SK-N-SH (cell line): ENCODE measurements around the gene GARNL3. TPM values are rescaled to one million over a fixed set of nuclear protein-coding genes. Genes with fewer than 3 reads are reported as not detected.

Experiments used
- CTCF ChIA-PET: fragments of 300-600, 350-600 bp; formaldehyde crosslinking; extraction: SDS; loops from one replicate; lab custom pipeline; 2021; lab: Yijun Ruan, JAX
- POLR2A ChIA-PET: fragments of 350-600 bp; sonication (Branson Sonifier 250); formaldehyde crosslinking; extraction: SDS; loops from one replicate; lab custom pipeline; 2020; ENCODE audit warnings: antibody characterized with exemption, inconsistent platforms; lab: Yijun Ruan, JAX
- DNase-seq: peaks from one replicate; pipeline ENCODE4 v3.0.0; 2012
- H2AFZ ChIP-seq: fragments of 200-600 bp; sonication (generic); 2 replicates; pipeline ENCODE4 v1.8.1; 2016; ENCODE audit warnings: antibody characterized with exemption, mild to moderate bottlenecking, low read depth
- H3F3A ChIP-seq: fragments of 200-600 bp; sonication (generic); replicated peaks from 2 replicates; pipeline ENCODE3; 2016; ENCODE audit warnings: antibody characterized with exemption, mild to moderate bottlenecking; ENCODE audit not compliant: insufficient read depth
- H3K27ac ChIP-seq, 2 experiments: fragments of 200-500 bp in 1 of 2; fragments of 200-600 bp in 1 of 2; sonication (Bioruptor generic) in 1 of 2; sonication (generic), shearing (Covaris generic) in 1 of 2; 2 replicates each; pipeline versions ENCODE4 v1.5.1 to v1.6.1; 2014 to 2016; ENCODE audit warnings: low read depth in 2 of 2, inconsistent platforms in 1 of 2, low read length in 1 of 2, mild to moderate bottlenecking in 1 of 2, mixed read lengths in 1 of 2
- H3K27me3 ChIP-seq: fragments of 200-600 bp; sonication (generic), shearing (Covaris generic); 2 replicates; pipeline ENCODE4 v1.6.1; 2016; ENCODE audit warnings: mixed run types; ENCODE audit not compliant: insufficient read depth
- H3K36me3 ChIP-seq, 2 experiments: fragments of 200-500 bp in 1 of 2; fragments of 200-600 bp in 1 of 2; sonication (Bioruptor generic) in 1 of 2; sonication (generic) in 1 of 2; replicated peaks in 1 of 2; 2 replicates each; pipeline versions ENCODE3 to v1.5.1; 2014 to 2016; ENCODE audit warnings: low read length in 1 of 2, mild to moderate bottlenecking in 1 of 2; ENCODE audit not compliant: insufficient read depth in 2 of 2, control insufficient read depth in 1 of 2
- H3K4me1 ChIP-seq, 2 experiments: fragments of 200-500 bp in 1 of 2; fragments of 200-600 bp in 1 of 2; sonication (Bioruptor generic) in 1 of 2; sonication (generic), shearing (Covaris generic) in 1 of 2; 2 replicates each; pipeline versions ENCODE4 v1.5.1 to v1.6.1; 2014 to 2016; ENCODE audit warnings: low read depth in 1 of 2, low read length in 1 of 2, mixed run types in 1 of 2; ENCODE audit not compliant: insufficient read depth in 2 of 2, control insufficient read depth in 1 of 2
- H3K4me2 ChIP-seq: fragments of 200-600 bp; sonication (generic), shearing (Covaris generic); 2 replicates; pipeline ENCODE4 v1.6.1; 2017; ENCODE audit warnings: mixed run types
- H3K4me3 ChIP-seq, 2 experiments: fragments of 200-500 bp in 1 of 2; fragments of 200-600 bp in 1 of 2; sonication (Bioruptor generic) in 1 of 2; sonication (generic), shearing (Covaris generic) in 1 of 2; 2 replicates each; pipeline versions ENCODE4 v1.5.1 to v1.8.1; 2014 to 2016; ENCODE audit warnings: low read depth in 2 of 2, inconsistent platforms in 1 of 2, low read length in 1 of 2, mild to moderate bottlenecking in 1 of 2, mixed read lengths in 1 of 2, moderate library complexity in 1 of 2
- H3K79me2 ChIP-seq: fragments of 200-600 bp; sonication (generic); 2 replicates; pipeline ENCODE4 v1.8.1; 2017; ENCODE audit warnings: mild to moderate bottlenecking; ENCODE audit not compliant: insufficient read depth
- H3K9ac ChIP-seq: fragments of 200-600 bp; sonication (generic); 2 replicates; pipeline ENCODE4 v1.6.1; 2017; ENCODE audit warnings: mixed run types
- H3K9me2 ChIP-seq: fragments of 200-600 bp; sonication (generic); 2 replicates; pipeline ENCODE4 v1.6.1; 2017; ENCODE audit warnings: mixed run types
- H3K9me3 ChIP-seq: fragments of 200-600 bp; sonication (generic); 2 replicates; pipeline ENCODE4 v1.6.1; 2017; ENCODE audit warnings: mixed run types, mild to moderate bottlenecking, moderate library complexity
- H4K20me1 ChIP-seq: fragments of 200-600 bp; sonication (generic); 2 replicates; pipeline ENCODE4 v1.6.1; 2017; ENCODE audit warnings: mild to moderate bottlenecking, mixed run types; ENCODE audit not compliant: insufficient read depth
- CHD2 ChIP-seq: fragments of 150-350 bp; IDR thresholded peaks from 2 replicates; pipeline ENCODE4 v1.6.1; 2018; ENCODE audit warnings: low read length; ENCODE audit not compliant: partially characterized antibody
- EP300 ChIP-seq, 2 experiments: IDR thresholded peaks; 2 replicates each; pipeline versions ENCODE4 v1.4.0 to v1.6.1; 2012; ENCODE audit warnings: borderline replicate concordance in 1 of 2, low read depth in 1 of 2, low read length in 1 of 2
- EZH2phosphoT487 ChIP-seq: fragments of 200-600 bp; sonication (generic); IDR thresholded peaks from 2 replicates; pipeline ENCODE4 v1.6.1; 2017; ENCODE audit warnings: low read depth, mixed run types, mild to moderate bottlenecking, antibody characterized with exemption, moderate library complexity, borderline replicate concordance
- FOXM1 ChIP-seq: IDR thresholded peaks from 2 replicates; pipeline ENCODE4 v1.4.0; 2012; ENCODE audit warnings: low read depth, mild to moderate bottlenecking
- GABPA ChIP-seq: IDR thresholded peaks from 2 replicates; pipeline ENCODE4 v1.4.0; 2012; ENCODE audit warnings: low read depth, mild to moderate bottlenecking
- JUND ChIP-seq: IDR thresholded peaks from 2 replicates; pipeline ENCODE4 v1.4.0; 2012
- MXI1 ChIP-seq: IDR thresholded peaks from 2 replicates; pipeline ENCODE4 v1.6.1; 2012; ENCODE audit warnings: mild to moderate bottlenecking, low read depth, low read length, improper control_type of control experiment
- NFIC ChIP-seq: IDR thresholded peaks from 2 replicates; pipeline ENCODE4 v1.4.0; 2012; ENCODE audit warnings: borderline replicate concordance
- NRF1 ChIP-seq: IDR thresholded peaks from 2 replicates; pipeline ENCODE4 v1.6.1; 2012; ENCODE audit warnings: low read depth, mild to moderate bottlenecking, low read length
- RAD21 ChIP-seq: IDR thresholded peaks from 2 replicates; pipeline ENCODE4 v1.6.1; 2012; ENCODE audit warnings: mild to moderate bottlenecking, low read length
- RFX5 ChIP-seq: IDR thresholded peaks from 2 replicates; pipeline ENCODE4 v1.6.1; 2012; ENCODE audit warnings: mild to moderate bottlenecking, improper control_type of control experiment, low read length
- RXRA ChIP-seq: IDR thresholded peaks from 2 replicates; pipeline ENCODE4 v1.4.0; 2012; ENCODE audit warnings: low read depth, mild to moderate bottlenecking, borderline replicate concordance
- TCF12 ChIP-seq: IDR thresholded peaks from 2 replicates; pipeline ENCODE4 v1.4.0; 2012
- WGBS: methylation state at CpG from one replicate; pipeline ENCODE4 v1.1.6; 2017; ENCODE audit warnings: low lambda C conversion rate; 5-methylcytosine and 5-hydroxymethylcytosine counted together
- polyA plus RNA-seq, 3 experiments: library from polyadenylated mRNA; depleted of rRNA; stranded (reverse); fragments of >200 nt; gene quantifications; 2 replicates each; pipeline ENCODE4 v1.2.3, GENCODE V29; 2012
- TF ChIP-seq, protein P1 (sequence below): IDR thresholded peaks from 2 replicates; pipeline ENCODE4; 2012
- TF ChIP-seq, protein P2 (sequence below): fragments of 150-350 bp; IDR thresholded peaks from 2 replicates; pipeline ENCODE4 v1.6.1; 2017; ENCODE audit warnings: antibody characterized with exemption, low read length, low read depth, borderline replicate concordance

Gene GARNL3
- polyA plus RNA-seq, 1 of the 3 experiments (the other 2 are of a cell fraction) = 9.1 TPM

DNA sequence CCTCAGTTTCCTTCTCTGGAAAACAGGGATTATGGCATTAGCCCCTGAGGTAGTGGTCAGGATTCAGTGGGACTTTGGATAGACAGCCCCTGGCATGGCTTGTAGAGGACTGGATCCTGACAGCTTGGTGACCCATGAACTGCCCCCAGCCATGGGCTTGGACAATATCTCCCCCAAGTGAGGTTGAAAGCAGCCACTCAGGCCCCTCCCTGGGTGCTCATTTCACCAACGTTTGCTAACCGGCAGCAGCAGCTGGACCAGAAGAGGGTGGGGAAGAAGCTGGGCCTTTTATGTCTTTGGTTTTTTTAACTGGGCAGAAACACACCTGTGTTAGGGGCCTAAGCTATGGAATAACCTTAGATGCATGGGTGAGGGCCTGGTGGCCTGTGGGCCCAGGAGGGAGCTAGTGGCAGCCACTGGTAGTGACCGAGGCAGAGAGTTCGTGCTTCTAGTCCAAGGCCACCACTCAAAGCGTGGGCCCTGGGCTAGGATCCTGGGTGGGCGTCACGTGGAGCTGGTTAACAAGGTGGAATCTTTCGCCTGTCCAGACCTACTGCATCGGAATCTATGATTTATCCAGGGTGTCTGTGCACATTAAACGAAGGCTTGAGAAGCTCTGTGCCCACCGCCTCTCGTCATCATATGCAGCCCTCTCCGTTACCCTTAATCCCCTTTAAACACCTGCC, 134.3 kb downstream of the GARNL3 start:
- Histone ChIP-seq H4K20me1 (peaks cover 6% of the 10 kb centered on the region; the same call in 1 of the 2 replicates), H3K9me3 (no peaks in the 10 kb centered on the region), H2AFZ (no peak overlapping the region), H3K4me3 (no peak overlapping the region; a peak in 1 of 4 replicates), H3K9me2 (no peaks in the 10 kb centered on the region), H3K4me1 (peaks cover 7 to 18% of the 10 kb centered on the region in 2 experiments; a peak in 1 of 4 replicates), H3K9ac (peak overlapping the region; percentile 82; the same call in 1 of the 2 replicates), H3F3A (peaks cover 4% of the 10 kb centered on the region), H3K27ac (no peak overlapping the region), H3K79me2 (peaks cover 17% of the 10 kb centered on the region), H3K36me3 (peaks cover 0 to 5% of the 10 kb centered on the region in 2 experiments), H3K27me3 (no peaks in the 10 kb centered on the region), H3K4me2 (peak overlapping the region; percentile 94)
- TF ChIP-seq JUND (no peak), EP300 (IDR thresholded peaks at IDR 0.05; ENCODE audit: borderline replicate concordance in 1 of 2, low read depth in 1 of 2, low read length in 1 of 2) (no peak), RAD21 (no peak), NRF1 (no peak), FOXM1 (no peak), RFX5 (no peak), CHD2 (no peak), TCF12 (no peak), GABPA (no peak), MXI1 (no peak), EZH2phosphoT487 (no peak), RXRA (no peak)
- TF ChIP-seq, protein P1, sequence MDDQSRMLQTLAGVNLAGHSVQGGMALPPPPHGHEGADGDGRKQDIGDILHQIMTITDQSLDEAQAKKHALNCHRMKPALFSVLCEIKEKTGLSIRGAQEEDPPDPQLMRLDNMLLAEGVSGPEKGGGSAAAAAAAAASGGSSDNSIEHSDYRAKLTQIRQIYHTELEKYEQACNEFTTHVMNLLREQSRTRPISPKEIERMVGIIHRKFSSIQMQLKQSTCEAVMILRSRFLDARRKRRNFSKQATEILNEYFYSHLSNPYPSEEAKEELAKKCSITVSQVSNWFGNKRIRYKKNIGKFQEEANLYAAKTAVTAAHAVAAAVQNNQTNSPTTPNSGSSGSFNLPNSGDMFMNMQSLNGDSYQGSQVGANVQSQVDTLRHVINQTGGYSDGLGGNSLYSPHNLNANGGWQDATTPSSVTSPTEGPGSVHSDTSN = no peak
- TF ChIP-seq, protein P2, sequence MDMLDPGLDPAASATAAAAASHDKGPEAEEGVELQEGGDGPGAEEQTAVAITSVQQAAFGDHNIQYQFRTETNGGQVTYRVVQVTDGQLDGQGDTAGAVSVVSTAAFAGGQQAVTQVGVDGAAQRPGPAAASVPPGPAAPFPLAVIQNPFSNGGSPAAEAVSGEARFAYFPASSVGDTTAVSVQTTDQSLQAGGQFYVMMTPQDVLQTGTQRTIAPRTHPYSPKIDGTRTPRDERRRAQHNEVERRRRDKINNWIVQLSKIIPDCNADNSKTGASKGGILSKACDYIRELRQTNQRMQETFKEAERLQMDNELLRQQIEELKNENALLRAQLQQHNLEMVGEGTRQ = no peak
- 98% methylated on average over 10 of the region's 13 CpGs for WGBS
- ChIA-PET CTCF (interaction anchor here (0.6 to 2.2 kb wide), 8 partner anchors 9 to 450 kb away, joined by 3 to 10 read pairs (median 4); no protein-coding TSS in a partner anchor), POLR2A (no interaction called here)
- no peak for DNase-seq

DNA sequence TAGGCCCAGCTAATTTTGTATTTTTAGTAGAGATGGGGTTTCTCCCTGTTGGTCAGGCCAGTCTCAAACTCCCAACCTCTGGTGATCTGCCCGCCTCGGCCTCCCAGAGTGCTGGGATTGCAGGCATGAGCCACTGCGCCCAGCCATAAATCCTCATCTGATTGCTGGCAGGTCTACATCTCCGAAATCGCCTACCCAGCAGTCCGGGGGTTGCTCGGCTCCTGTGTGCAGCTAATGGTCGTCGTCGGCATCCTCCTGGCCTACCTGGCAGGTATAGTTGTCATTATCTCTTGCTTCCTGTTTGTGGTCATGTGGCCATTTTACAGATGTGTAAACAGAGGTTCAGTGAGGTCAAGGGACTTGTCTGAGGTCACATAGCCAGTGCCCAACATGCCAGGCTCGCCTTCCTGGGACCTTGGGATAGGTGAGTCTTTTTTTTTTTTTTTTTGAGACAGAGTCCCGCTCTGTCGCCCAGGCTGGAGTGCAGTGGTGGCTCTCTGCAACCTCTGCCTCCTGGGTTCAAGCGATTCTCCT, 135.2 kb downstream of the GARNL3 start:
- Histone ChIP-seq H2AFZ (no peak overlapping the region), H3K4me2 (no peak overlapping the region), H3K79me2 (peaks cover 17% of the 10 kb centered on the region), H3K4me3 (no peak overlapping the region), H3K9ac (no peak overlapping the region), H3K9me2 (no peaks in the 10 kb centered on the region), H4K20me1 (peaks cover 6% of the 10 kb centered on the region; the same call in 1 of the 2 replicates), H3K4me1 (peaks cover 7 to 18% of the 10 kb centered on the region in 2 experiments; a peak in 1 of 4 replicates), H3F3A (peaks cover 4% of the 10 kb centered on the region), H3K27ac (no peak overlapping the region), H3K9me3 (no peaks in the 10 kb centered on the region), H3K27me3 (no peaks in the 10 kb centered on the region), H3K36me3 (peaks cover 0 to 10% of the 10 kb centered on the region in 2 experiments)
- TF ChIP-seq RAD21 (no peak), NFIC (no peak)
- no peak for DNase-seq
- WGBS = 95% methylated on average over 12 of the region's 14 CpGs
- ChIA-PET CTCF (no interaction called here), POLR2A (no interaction called here)
